GM04503 (cell line): ENCODE results near the gene HECW1.
"Not testable (repeated sequence)": the region's sequence is repeated elsewhere in the genome, so short reads cannot be mapped to it uniquely, and the experiment has no call there.

Source experiments
- DNase-seq: peaks from one replicate; pipeline ENCODE4 v3.0.0-alpha.2; 2012; ENCODE audit warnings: low read depth

The HECW1 gene

GRCh38 chr7:43112459-43112940, at the start of gene HECW1:
Gene HECW1 (plus strand): TSS chr7:43112647. CDS start chr7:43243906, 131,259 bp downstream.
- no peak for DNase-seq

GRCh38 chr7:43071604-43072003, 40.8 kb upstream of the HECW1 start:
- no peak for DNase-seq

GRCh38 chr7:43072530-43072929, 39.9 kb upstream of the HECW1 start:
- no peak for DNase-seq

- not testable (repeated sequence) for DNase-seq
Observed at GRCh38 chr7:43073811-43074210, 38.6 kb upstream of the HECW1 start.

- DNase-seq = no peak
Observed at GRCh38 chr7:43076189-43076605, 36.2 kb upstream of the HECW1 start.

GRCh38 chr7:43076606-43077005, 35.8 kb upstream of the HECW1 start:
- DNase-seq = no peak

GRCh38 chr7:43077285-43077684, 35.2 kb upstream of the HECW1 start:
- no peak for DNase-seq

- no peak for DNase-seq
Observed at GRCh38 chr7:43077732-43078391, 34.6 kb upstream of the HECW1 start.

- no peak for DNase-seq
Observed at GRCh38 chr7:43078794-43079193, 33.7 kb upstream of the HECW1 start.

- DNase-seq = no peak
Observed at GRCh38 chr7:43081603-43082002, 30.8 kb upstream of the HECW1 start.

GRCh38 chr7:43083106-43083505, 29.3 kb upstream of the HECW1 start:
- DNase-seq = no peak

GRCh38 chr7:43085017-43085416, 27.4 kb upstream of the HECW1 start:
- DNase-seq = no peak

GRCh38 chr7:43085992-43086391, 26.5 kb upstream of the HECW1 start:
- no peak for DNase-seq

- DNase-seq = no peak
Observed at GRCh38 chr7:43092819-43093218, 19.6 kb upstream of the HECW1 start.

- DNase-seq = no peak
Observed at GRCh38 chr7:43096875-43097274, 15.6 kb upstream of the HECW1 start.

- no peak for DNase-seq
Observed at GRCh38 chr7:43099750-43100149, 12.7 kb upstream of the HECW1 start.

- no peak for DNase-seq
Observed at GRCh38 chr7:43104874-43105520, 7.5 kb upstream of the HECW1 start.

GRCh38 chr7:43105521-43106120, 6.8 kb upstream of the HECW1 start:
- no peak for DNase-seq

- no peak for DNase-seq
Observed at GRCh38 chr7:43108255-43109011, 4.0 kb upstream of the HECW1 start.

GRCh38 chr7:43110791-43111535, 1.5 kb upstream of the HECW1 start:
- no peak for DNase-seq

GRCh38 chr7:43111630-43112458, 603 bp upstream of the HECW1 start:
- DNase-seq = no peak
